Measurements from ENCODE around the gene ABAT. TPM values are rescaled to one million over a fixed set of nuclear protein-coding genes. Genes with fewer than 3 reads are reported as not detected.

The ABAT gene
- total RNA-seq, 1 experiment from 2014 or later = 4.7 TPM

DNA sequence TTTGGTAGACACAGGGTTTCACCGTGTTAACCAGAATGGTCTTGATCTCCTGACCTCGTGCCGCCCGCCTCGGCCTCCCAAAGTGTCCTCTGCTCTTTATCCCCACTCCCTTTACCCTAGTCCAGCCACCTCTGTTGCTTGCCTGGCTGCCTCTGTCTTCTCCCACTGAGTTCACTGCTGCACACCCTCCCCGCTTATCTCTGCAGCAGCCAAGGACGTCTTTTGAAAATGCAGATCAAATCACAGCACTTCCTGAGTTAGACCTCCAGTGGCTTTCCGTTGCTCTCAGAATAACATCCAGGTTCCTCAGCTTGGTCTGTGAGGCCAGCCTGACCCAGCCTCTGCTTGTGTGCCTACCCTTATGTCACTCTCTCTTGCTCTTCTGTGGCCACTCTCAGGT, 47.5 kb upstream of the ABAT start:
- Histone ChIP-seq H3K9ac (ENCODE audit: low read length) (no peak overlapping the region), H3K79me2 (ENCODE audit: insufficient read depth, low read length) (peaks cover 46% of the 10 kb centered on the region), H3K27me3 (ENCODE audit: insufficient read depth, low read length) (no peaks in the 10 kb centered on the region), H3K4me1 (ENCODE audit: control insufficient read depth in 1 of 2, insufficient read depth in 2 of 2, low read length in 2 of 2) (peaks cover 7 to 12% of the 10 kb centered on the region in 2 experiments; a peak in 3 of 4 replicates), H3K4me2 (ENCODE audit: low read length) (no peak overlapping the region), H3K9me3 (ENCODE audit: control insufficient read depth in 1 of 2, insufficient read depth in 1 of 2, low read depth in 1 of 2, low read length in 2 of 2) (no peaks in the 10 kb centered on the region), H2AFZ (ENCODE audit: low read depth, low read length, poor library complexity, severe bottlenecking) (no peak overlapping the region), H3K36me3 (ENCODE audit: control insufficient read depth in 1 of 2, insufficient read depth in 2 of 2, low read length in 2 of 2) (peaks cover 41 to 43% of the 10 kb centered on the region in 2 experiments; a peak in 3 of 4 replicates), H3K27ac (ENCODE audit: low read depth, low read length) (no peak overlapping the region), H3K9me2 (ENCODE audit: insufficient read depth) (no peaks in the 10 kb centered on the region), H3K4me3 (replicated peaks in 1 of 2; ENCODE audit: low read depth in 1 of 2, low read length in 2 of 2) (no peak overlapping the region), H4K20me1 (ENCODE audit: insufficient read depth) (no peaks in the 10 kb centered on the region)
- intact Hi-C loops (cut with micrococcal nuclease) = no loop called here
- no peak for ATAC-seq
- BruUV-seq (replicated peaks) = no TSS peak
- ChIA-PET RAD21 (ENCODE audit: low non-redundant PET in 1 of 2, low total read pairs in 2 of 2, uncharacterized antibody in 2 of 2, unreplicated experiment in 2 of 2) (no interaction called here), POLR2A (interaction anchor here (0.7 kb wide), 1 partner anchor 452 kb away, joined by 4 read pairs; no protein-coding TSS in a partner anchor), CTCF (interaction anchor here (0.6 kb wide), 1 partner anchor 27 kb away, joined by 3 read pairs; no protein-coding TSS in a partner anchor)
- DNase-seq (ENCODE audit: low read depth, low spot score) = no peak
- no peak for TF ChIP-seq ZFX (IDR thresholded peaks at IDR 0.05)
- no peak for TF ChIP-seq ZNF274 (IDR thresholded peaks at IDR 0.05; ENCODE audit: low read depth, low read length)
- TF ChIP-seq YY1 (IDR thresholded peaks at IDR 0.05; ENCODE audit: extremely low read depth, insufficient replicate concordance, low read depth, low read length) = no peak
- TF ChIP-seq, protein P1, sequence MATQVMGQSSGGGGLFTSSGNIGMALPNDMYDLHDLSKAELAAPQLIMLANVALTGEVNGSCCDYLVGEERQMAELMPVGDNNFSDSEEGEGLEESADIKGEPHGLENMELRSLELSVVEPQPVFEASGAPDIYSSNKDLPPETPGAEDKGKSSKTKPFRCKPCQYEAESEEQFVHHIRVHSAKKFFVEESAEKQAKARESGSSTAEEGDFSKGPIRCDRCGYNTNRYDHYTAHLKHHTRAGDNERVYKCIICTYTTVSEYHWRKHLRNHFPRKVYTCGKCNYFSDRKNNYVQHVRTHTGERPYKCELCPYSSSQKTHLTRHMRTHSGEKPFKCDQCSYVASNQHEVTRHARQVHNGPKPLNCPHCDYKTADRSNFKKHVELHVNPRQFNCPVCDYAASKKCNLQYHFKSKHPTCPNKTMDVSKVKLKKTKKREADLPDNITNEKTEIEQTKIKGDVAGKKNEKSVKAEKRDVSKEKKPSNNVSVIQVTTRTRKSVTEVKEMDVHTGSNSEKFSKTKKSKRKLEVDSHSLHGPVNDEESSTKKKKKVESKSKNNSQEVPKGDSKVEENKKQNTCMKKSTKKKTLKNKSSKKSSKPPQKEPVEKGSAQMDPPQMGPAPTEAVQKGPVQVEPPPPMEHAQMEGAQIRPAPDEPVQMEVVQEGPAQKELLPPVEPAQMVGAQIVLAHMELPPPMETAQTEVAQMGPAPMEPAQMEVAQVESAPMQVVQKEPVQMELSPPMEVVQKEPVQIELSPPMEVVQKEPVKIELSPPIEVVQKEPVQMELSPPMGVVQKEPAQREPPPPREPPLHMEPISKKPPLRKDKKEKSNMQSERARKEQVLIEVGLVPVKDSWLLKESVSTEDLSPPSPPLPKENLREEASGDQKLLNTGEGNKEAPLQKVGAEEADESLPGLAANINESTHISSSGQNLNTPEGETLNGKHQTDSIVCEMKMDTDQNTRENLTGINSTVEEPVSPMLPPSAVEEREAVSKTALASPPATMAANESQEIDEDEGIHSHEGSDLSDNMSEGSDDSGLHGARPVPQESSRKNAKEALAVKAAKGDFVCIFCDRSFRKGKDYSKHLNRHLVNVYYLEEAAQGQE (IDR thresholded peaks at IDR 0.05; ENCODE audit: low read depth) = no peak

DNA sequence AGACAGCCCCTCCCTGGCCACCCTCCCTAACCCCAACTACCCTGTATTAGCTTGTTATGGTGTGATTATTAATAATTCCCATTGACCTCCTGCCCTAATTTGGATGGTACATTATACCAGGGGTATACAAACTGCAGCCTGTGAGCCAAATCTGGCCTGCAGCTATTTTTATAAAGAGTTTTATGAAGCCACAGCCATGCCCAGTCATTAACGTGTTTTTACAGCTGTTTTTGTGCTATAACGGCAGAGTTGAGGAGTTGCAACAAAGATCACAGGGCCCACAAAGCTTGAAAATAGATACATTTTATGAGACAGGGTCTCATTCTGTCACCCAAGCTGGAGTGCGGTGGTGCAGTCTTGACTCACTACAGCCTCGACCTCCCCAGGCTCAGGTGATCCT, 47.0 kb upstream of the ABAT start:
- ChIA-PET RAD21 (ENCODE audit: low non-redundant PET in 1 of 2, low total read pairs in 2 of 2, uncharacterized antibody in 2 of 2, unreplicated experiment in 2 of 2) (no interaction called here), POLR2A (no interaction called here), CTCF (no interaction called here)
- Histone ChIP-seq H2AFZ (ENCODE audit: low read depth, low read length, poor library complexity, severe bottlenecking) (no peak overlapping the region), H3K9ac (ENCODE audit: low read length) (no peak overlapping the region), H3K4me3 (replicated peaks in 1 of 2; ENCODE audit: low read depth in 1 of 2, low read length in 2 of 2) (no peak overlapping the region), H4K20me1 (ENCODE audit: insufficient read depth) (no peaks in the 10 kb centered on the region), H3K4me1 (ENCODE audit: control insufficient read depth in 1 of 2, insufficient read depth in 2 of 2, low read length in 2 of 2) (peaks cover 7 to 11% of the 10 kb centered on the region in 2 experiments; a peak in 3 of 4 replicates), H3K9me2 (ENCODE audit: insufficient read depth) (no peaks in the 10 kb centered on the region), H3K9me3 (ENCODE audit: control insufficient read depth in 1 of 2, insufficient read depth in 1 of 2, low read depth in 1 of 2, low read length in 2 of 2) (no peaks in the 10 kb centered on the region), H3K4me2 (ENCODE audit: low read length) (no peak overlapping the region), H3K27ac (ENCODE audit: low read depth, low read length) (no peak overlapping the region), H3K79me2 (ENCODE audit: insufficient read depth, low read length) (peaks cover 41% of the 10 kb centered on the region), H3K27me3 (ENCODE audit: insufficient read depth, low read length) (no peaks in the 10 kb centered on the region), H3K36me3 (ENCODE audit: control insufficient read depth in 1 of 2, insufficient read depth in 2 of 2, low read length in 2 of 2) (peaks cover 41 to 47% of the 10 kb centered on the region in 2 experiments; a peak in 3 of 4 replicates)
- BruUV-seq (replicated peaks) = no TSS peak
- ATAC-seq (no peak), DNase-seq (ENCODE audit: low read depth, low spot score) (no peak)
- intact Hi-C loops (cut with micrococcal nuclease) = no loop called here
- TF ChIP-seq RAD21 (IDR thresholded peaks at IDR 0.05; ENCODE audit: low read depth) = no peak
- no peak for TF ChIP-seq JUND (IDR thresholded peaks at IDR 0.05)
- no peak for TF ChIP-seq FOSL1 (IDR thresholded peaks at IDR 0.05; ENCODE audit: low read depth)
- no peak for TF ChIP-seq EGR1 (IDR thresholded peaks at IDR 0.05; ENCODE audit: low read depth)
- TF ChIP-seq YY1 (IDR thresholded peaks at IDR 0.05; ENCODE audit: extremely low read depth, insufficient replicate concordance, low read depth, low read length) = no peak
- TF ChIP-seq CEBPB (IDR thresholded peaks at IDR 0.05; ENCODE audit: low read depth) = no peak
- TF ChIP-seq, protein P2, sequence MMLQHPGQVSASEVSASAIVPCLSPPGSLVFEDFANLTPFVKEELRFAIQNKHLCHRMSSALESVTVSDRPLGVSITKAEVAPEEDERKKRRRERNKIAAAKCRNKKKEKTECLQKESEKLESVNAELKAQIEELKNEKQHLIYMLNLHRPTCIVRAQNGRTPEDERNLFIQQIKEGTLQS (IDR thresholded peaks at IDR 0.05) = no peak
- TF ChIP-seq EZH2 (IDR thresholded peaks at IDR 0.05) = no peak
- TF ChIP-seq ELF1 (IDR thresholded peaks at IDR 0.05; ENCODE audit: borderline replicate concordance, low read depth) = no peak
- TF ChIP-seq SIN3A (IDR thresholded peaks at IDR 0.05; ENCODE audit: low read depth) = no peak
- TF ChIP-seq, protein P1 (IDR thresholded peaks at IDR 0.05; ENCODE audit: low read depth) = no peak
- no peak for TF ChIP-seq TCF7L2 (IDR thresholded peaks at IDR 0.05; ENCODE audit: borderline replicate concordance, extremely low read depth, insufficient read depth, insufficient read length)
